Measurements from ENCODE around the gene LIPK.
"Not testable (repeated sequence)": the region's sequence is repeated elsewhere in the genome, so short reads cannot be mapped to it uniquely, and the experiment has no call there.

Gene LIPK

DNA sequence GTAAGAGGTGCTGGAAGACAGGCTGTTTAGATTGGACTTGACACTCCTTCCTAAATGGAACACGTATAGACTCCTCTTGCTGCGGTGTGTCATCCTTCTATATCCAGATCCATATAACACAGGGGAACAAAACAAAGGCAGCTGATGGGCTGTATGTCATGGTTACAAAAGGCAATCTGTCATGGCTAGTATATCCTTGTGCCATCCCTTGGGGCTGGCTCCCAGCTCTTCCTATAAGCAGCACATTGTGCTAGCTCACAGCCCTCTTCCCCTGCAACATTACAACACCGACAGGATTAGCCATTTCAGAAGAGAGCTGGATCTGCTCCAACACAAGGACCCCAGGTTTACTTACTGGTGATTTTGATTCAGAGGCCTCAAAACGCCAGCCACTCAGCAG, 15.3 kb downstream of the LIPK start:
- no peak for DNase-seq

DNA sequence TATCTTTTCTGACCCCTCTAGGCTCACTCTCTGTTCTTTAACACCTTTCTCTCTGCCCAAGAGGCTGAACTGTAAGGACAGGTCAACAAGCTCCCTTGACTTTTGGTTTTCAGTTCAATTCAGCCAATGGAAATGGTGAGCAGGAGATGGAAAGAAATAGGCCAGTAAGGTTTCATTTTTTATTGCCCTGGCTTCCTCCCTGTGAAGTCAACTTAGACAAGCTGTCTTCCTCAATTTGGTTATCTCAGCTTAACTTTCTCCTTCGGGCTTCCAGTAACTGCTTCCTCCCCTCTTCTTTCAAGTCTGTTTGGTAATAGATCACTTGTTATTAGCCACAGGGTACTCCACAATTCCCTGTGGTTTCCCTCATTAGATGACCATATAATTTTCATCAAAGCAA, 19.7 kb downstream of the LIPK start:
- no peak for DNase-seq

DNA sequence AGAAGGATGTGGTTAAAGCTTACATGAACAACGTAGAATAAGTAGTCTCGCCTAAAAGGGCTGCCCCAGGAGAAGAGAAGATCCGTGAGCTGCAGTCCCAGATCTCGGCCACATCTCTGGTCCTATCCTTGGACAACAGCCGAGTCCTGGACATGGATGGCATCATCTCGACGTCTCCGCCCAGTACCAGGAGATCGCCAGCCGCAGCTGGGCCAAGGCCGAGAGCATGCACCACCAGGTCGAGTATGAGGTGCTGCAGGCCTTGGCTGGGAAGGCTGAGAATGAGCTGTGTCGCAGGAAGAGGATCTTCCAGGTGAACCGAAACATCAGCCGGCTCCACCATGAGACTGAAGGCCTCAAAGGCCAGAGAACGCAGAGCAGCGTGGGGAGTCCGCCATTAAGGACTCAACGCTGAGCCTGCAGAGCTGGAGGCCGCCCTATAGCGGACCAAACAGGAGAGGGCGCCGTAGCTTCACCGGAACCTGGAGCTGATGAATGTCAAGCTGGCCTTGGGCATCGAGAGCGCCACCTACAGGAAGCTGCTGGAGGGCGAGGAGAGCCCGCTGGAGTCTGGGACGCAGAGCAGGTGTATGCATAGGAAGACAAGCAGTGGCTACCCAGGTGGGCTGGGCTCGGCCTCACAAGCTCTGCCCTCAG, 22.2 kb downstream of the LIPK start:
- DNase-seq: no peak

DNA sequence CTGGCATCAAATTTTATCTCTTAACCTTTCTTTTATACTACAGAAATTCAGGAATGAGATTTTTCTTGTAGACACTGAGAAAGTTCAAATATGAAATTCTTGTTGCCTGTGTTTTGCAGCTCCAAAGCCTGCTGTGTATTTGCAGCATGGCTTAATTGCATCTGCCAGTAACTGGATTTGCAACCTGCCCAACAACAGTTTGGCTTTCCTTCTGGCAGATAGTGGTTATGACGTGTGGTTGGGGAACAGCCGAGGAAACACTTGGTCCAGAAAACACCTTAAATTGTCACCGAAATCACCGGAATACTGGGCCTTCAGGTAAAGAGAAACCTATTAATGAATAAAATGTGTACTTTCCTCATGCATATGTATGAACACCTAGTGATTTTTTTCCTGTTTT, 24.8 kb downstream of the LIPK start:
- no peak for DNase-seq

DNA sequence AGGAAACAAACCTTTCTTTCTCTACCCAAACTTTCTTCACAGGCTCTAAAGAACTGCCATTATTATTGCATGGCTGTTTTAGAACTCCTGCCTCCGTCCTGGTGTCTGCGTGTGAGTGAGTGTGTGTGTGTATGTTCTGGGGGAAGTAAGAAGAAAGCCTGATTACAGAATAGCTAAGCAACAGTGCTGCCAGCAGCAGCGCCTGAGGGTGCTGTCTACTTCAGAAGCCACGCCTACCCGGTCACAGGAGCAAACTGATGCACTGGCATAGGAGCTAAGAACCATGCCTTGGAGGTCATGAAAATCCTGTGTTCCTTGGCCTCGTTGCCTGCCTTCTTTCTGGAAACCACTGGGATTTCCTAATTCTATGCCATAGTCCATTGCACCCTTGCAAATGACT, 25.2 kb downstream of the LIPK start:
- no peak for DNase-seq

DNA sequence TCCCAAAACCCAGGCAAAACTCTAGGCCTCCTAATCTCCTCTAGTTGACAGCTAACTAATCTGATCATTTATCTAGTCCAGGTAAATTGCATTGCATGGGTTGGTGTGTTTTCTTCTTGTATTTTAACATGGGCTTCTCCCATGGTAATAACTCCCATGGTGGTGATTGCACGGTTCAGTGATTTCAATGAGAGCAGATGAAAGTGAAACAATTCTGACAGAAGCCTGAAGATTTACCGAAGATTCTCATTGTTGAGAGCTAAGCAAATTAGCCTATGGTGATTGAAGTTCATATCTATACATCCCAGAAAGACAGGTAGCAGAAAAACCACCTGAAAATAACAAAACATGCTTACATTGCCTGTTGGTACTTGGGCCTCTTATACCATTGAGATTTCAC, 27.2 kb downstream of the LIPK start:
- DNase-seq: no peak

DNA sequence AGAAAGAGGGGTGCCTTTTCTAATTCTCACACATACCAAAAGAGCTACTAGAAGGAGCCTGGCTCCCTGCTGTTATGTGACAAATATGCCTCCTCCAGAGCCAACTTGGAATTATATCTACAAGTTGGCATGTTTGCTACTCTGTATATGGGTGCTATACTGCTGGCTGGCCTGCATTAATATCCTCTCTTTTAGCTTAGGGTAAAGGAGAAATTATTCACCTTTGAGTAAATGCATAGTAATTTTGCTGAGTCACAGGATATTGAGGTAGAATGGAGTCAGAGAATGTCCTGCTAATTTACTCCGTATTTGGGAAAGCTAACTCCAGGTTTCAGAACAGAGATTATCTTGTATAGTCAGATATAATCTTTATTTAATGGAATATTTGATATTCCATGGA, 29.6 kb downstream of the LIPK start:
- no peak for DNase-seq

DNA sequence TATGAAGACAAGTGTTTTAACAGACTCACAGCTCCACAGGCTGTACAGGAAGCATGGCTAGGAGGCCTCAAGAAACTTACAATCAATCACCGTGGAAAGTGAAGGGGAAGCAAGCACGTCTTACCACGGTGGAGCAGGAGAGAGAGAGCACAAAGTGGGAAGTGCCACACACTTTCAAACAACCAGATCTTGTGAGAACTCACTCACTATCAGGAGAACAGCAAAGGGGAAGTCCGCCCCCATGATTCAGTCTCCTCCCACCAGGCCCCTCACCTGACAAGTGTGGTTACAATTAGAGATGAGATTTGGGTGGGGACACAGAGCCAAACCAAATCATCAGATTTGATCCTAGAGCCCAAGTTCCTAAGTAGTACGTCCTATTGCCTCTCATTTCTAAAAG, 35.9 kb downstream of the LIPK start:
- DNase-seq: not testable (repeated sequence)

DNA sequence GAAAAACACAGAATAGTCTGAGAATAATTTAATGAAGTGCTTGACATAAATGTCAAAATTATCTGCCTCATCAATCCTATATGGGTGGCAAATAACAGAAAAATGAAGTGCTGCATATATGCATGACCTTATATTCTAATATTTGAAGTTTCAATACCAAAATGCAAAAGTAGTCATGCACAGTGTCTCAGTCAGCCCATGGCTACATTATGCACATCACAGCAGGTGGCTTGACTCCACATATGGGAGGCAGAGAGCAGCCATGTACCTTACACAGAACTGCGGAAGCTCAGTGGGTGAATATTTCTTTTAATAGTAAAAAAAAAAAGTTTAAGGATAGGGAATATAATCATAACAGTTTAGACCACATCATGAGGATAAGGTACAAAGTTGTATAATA, 36.4 kb downstream of the LIPK start:
- DNase-seq: no peak

DNA sequence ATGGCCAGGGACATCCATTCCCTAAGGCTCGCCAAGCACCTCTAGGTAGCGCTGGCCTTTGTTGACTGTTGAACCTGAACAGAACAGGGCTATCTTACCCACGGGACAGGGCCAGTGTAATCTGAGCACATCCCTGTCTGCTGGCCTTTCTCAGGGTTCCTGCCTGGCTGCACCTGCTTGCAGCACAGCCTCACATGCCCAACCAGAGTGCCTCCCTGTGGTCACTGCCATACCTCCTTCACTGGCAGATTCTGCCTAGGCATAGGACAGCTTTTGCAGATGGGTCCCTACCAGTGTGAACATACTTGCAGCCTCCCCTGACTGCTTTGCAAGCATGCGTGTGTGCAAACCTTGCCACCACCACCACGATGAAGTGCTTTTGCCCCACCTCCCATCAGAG, 38.0 kb downstream of the LIPK start:
- no peak for DNase-seq

DNA sequence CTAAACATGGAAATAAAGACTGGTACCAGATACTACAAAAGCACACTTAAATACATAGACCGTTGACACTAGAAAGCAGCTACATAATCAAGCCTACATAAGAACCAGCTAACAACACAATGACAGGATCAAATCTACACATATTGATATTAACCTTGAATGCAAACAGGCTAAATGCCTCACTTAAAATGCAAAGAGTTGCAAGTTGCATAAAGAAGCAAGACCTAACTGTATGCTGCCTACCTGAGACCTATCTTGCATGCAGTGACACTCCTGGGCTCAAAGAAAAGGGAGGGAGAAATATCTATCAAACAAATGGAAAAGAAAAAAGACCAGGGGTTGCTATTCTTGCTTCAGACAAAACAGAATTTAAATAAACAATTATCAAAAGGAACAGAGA, 39.6 kb downstream of the LIPK start:
- DNase-seq: no peak

DNA sequence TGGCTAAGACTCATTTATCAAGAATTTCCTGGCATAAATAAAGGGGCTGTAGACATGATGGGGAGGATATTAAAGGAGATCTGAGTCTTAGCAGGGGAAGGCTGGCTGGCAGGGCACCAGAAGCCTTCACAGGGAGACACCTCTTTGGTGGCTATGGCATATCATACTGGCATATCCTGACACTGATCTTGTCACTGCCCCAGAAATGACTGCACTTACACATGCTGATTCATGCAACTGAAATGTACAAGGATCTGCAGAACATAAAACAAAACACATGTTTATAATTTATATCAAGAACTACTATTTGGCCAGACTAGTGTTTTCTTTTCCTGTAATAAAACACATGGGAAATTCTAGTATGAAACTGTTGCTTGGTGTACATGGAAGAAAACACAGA, 48.2 kb downstream of the LIPK start:
- DNase-seq: no peak

DNA sequence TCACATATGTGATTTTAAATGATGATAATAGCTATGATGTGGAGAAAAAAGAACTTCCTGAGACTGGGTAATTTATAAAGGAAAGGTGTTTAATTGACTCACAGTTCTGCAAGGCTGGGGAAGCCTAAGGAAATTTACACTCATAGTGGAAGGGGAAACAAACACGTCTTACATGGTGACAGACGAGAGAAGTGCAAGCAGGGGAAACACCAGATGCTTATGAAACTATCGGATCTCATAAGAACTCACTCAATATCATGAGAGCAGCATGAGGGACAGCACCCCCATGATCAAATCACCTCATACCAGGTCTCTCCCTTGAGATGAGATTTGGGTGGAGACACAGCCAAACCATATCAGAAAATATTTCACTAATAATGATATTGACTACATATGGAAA, 49.7 kb downstream of the LIPK start:
- no peak for DNase-seq

DNA sequence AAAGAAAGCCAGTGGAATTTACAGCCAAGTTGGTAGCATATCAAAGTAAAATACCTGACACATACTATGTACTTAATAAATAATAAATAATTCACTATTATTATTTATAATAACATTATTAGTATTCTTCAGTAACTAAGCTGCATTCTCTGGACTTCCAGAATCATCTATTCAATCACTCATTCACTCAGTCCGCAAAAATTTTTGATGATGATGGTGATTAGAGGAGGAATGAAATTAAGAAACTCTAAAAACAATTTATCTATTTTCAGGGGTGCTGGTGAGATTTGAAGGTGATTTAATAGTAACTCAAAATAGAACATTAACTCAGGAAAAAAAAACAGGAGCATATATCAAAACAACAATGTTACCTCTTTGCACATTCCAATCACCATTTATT, 50.6 kb downstream of the LIPK start:
- DNase-seq: no peak

DNA sequence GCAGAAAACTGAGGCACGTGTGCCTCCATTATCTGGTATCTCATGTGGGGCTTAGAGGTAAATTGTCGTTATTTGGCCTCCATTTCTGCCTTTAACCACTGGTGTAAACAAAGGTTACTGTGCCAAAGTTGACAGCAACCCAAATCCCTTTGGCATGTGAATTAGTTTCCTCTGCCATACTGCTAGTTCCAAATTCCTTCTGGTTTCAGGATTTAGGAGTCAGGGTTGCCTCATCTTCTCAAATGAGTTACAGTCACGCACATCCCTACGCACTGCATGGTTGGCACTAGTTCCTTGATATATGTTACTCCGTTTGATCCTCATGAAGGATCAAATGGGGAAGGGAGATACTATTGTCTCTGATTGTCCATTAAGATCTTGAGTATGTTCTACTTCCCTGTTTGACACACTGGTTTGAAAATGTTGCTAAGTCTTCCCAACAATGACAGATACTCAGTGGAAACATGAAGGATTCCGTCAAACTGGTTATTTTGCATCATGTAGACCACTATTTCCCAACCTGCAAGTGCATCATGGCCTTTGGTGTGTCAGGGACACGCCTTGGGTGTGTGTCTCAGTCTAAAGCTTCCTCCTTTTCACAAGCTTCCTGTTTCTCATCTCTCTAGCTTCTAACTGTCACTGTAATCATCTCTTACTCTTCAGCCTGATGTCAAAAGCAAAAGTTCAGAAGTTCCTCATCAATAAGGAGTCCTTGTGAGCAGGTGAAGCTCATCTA, 53.5 kb downstream of the LIPK start, which contains the start of gene LIPN:
LIPN (plus strand) TSS at position 655 of the 736 bp plus-strand sequence. CDS start 1,386 bp downstream, outside the sequence.
- no peak for DNase-seq

DNA sequence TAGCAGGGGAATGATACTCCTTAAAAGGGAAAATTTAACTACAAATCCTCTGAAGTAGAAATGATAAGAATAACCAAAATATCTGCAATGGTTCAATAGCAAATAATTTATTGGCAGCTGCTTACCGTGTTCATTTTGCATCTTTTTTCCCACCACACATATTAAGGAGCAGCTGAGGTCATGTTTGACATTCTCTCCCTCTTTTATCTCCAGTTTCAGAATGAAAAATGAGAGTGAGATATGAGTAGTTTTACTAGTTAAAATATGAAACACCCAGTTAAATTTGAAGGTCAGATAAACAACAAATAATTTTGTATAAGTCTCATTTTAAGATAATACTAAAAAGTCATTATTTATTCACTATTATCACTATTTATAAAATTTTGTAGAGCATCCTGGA, 56.9 kb downstream of the LIPK start:
- DNase-seq: no peak

DNA sequence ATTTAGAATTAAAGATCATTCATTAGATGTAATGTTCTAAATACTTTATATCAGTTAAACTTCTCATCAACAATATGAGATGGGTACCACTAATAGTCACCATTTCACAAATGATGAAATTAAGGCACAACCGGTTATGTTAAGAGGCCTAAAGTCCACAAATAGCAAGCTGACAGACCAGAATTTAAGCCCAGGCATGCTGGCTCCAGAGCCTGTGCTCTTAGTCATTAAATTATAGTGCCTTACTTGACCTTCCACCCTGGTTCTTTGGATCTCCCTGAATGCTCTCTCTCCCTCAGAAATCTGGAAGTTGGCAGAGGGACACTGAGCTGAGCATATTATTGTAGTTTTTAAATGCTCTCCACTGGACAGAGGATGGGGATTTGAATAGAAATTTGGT, 57.4 kb downstream of the LIPK start:
- no peak for DNase-seq

DNA sequence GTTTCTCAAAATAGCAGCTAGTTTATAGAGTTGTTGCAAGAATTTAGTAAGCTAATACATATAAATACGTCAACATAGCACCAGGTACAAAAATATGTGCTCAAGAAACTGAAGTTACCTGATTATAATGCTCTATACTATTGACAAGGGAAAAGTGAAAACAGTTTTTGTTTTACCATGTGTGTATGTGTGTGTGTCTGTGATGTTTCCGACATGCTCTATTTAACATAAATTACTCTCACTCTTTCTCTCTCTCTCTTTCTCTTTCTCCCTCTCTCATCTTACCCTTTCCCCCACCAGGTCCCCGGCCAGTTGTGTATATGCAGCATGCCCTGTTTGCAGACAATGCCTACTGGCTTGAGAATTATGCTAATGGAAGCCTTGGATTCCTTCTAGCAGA, 58.1 kb downstream of the LIPK start:
- no peak for DNase-seq

DNA sequence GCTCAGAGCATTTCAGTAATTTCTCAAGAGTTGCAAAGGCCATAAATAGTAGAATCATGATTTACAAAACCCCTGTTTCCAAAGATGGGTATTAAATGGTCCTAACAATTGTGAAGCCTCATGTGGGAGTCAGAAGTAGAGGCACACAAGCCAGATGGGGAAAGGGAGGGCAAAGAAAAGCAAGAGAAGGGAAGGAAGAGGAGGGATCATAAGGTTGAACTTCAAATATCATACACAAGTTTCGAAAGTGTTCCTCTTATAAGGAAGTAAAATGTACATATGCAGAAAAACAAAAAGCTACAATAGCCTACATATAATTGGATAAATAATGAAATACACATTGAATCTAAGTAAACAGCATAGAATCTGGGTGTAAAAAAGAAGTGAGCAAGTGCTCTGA, 59.8 kb downstream of the LIPK start:
- no peak for DNase-seq

DNA sequence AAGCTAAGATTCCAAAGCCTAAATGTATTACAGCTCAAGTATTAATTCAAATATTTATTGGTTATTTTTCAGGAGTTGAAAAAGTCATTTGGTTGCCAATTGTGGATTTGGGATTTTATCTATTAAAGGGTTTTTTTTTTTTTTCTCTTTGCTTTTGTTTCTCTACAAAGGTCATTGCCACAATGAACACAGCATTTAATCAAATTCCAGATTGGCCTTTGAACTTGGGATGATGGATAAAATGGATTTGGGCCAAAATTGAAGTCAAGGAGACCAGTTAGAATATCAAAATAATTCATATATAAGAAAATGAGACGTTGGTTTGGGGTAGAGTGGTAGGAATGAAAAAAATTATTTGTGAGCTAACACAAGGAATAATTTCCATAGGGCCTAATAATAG, 63.3 kb downstream of the LIPK start:
- DNase-seq: no peak

DNA sequence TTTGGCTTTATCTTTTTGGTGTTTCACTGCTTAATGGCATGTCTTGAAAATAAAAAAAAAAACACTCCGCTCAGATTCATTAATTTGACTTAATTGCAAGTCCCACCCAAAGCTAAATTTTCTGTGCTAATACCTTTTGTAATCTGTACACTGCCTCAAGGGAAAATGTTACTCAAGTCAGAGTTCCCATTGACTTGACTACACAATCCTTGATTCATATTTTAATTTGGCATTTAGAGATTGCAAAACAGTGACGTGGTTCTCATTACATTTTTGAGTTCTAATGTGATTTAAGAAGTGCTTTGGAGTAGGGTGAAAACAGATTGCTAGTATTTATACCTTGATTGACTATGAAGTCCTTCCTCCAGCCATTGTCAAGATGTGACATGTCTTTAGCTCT, 75.2 kb downstream of the LIPK start:
- DNase-seq: no peak

DNA sequence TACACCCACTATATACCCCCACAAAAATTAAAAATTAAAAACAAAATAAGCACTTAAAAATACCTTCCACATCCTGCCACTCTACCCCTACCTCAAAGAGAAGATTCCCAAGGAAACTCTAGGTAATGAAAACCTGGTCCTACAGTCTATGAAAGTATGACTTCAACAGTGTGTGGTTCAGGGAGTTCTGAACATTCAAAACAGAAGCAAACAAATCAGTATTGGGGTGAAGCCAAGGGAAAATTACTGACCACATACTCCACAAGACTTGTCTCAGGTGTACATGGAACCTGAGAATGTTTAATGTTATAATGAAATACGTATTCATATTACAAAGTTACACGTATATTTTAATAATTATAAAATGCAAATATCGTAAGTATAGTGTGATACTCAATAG, 76.2 kb downstream of the LIPK start:
- DNase-seq: no peak

DNA sequence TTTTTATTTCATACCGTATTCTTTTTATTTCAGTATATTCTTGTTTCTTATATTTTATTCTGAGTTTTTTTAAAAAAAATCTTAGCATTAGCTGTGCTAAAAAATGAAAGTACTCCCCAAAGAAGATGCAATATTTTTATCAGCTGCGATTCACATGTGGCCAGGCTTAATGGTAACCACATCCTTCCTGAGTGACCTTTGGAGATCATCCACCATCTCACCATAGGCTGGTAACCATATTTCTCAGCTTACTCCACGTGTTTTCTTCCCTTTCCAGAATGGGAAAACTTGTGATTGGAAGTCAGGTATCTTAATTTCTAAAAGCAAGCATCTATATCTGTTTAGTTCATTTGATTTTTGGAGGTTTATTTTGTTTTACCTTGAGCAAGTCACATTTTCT, 77.7 kb downstream of the LIPK start:
- DNase-seq: no peak

DNA sequence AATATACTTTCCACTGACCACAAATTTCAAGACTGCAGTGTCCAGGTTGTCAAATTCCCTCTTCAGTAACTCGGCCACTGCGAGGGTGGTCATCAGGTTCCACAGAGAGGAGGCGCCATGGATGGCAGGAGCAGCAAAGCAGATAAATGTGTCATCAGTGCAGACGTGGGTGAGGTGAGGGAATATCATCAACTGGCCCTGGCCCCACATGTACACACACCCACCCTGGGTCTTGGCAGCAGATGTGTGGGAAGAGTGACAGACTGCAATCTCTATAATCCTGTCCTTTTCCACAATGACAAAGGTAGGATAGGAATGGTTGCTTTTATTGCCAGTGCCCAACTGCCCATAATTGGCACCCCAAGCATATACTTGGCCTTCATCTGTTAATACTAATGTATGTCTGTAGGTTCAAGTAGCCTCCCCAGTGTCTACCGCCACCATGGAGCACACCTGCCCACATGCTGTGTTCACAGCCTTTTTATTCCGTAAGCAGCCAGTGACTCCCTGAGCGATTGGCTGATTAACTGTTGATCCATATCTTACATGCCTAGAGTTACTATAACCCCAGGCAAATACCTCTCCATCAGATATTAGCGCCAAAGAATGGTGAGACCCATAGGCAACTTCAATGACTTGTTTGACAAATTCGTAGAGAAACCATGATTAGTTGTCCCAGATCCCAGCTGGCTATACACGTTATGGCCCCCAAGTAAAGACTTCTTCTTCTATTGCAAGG, 80.2 kb downstream of the LIPK start:
- DNase-seq: no peak

Data from NCI-H1092 treated with DMSO at 0.1 percent for 48 hours (cell line).